WERI-Rb-1 (cell line): ENCODE results near the gene VSIG10.

Experiments
- DNase-seq: peaks from one replicate; pipeline ENCODE4 v3.0.0-alpha.2; 2020
- H3K27ac ChIP-seq: fragments of 250-450 bp; sonication (Bioruptor Pico); 2 replicates; pipeline ENCODE4 v1.5.1; 2020; ENCODE audit warnings: mild to moderate bottlenecking, moderate library complexity
- H3K27me3 ChIP-seq: fragments of 250-450 bp; sonication (Bioruptor Pico); 2 replicates; pipeline ENCODE4 v1.5.1; 2021; ENCODE audit warnings: mild to moderate bottlenecking, low read depth, moderate library complexity; ENCODE audit not compliant: insufficient read depth, severe bottlenecking
- H3K36me3 ChIP-seq: fragments of 250-450 bp; sonication (Bioruptor Pico); 2 replicates; pipeline ENCODE4 v1.5.1; 2020; ENCODE audit warnings: mild to moderate bottlenecking, moderate library complexity
- H3K4me3 ChIP-seq: 2 replicates; pipeline ENCODE4 v1.5.1; 2011; ENCODE audit warnings: low read depth, mild to moderate bottlenecking, control low read depth, low read length
- H3K9me3 ChIP-seq: fragments of 250-450 bp; sonication (Bioruptor Pico); 2 replicates; pipeline ENCODE4 v1.5.1; 2021; ENCODE audit warnings: mild to moderate bottlenecking, moderate library complexity; ENCODE audit not compliant: severe bottlenecking
- CTCF ChIP-seq: IDR thresholded peaks from 2 replicates; pipeline ENCODE4 v1.5.1; 2011; ENCODE audit warnings: low read depth, mild to moderate bottlenecking, control low read depth, inconsistent platforms, low read length

Gene VSIG10

GRCh38 chr12:118073768-118074167 is 30.0 kb downstream of the VSIG10 start:
- Histone ChIP-seq H3K4me3 (no peak overlapping the region), H3K27ac (no peak overlapping the region), H3K9me3 (peaks cover 6% of the 10 kb centered on the region), H3K27me3 (no peaks in the 10 kb centered on the region), H3K36me3 (peaks cover 15% of the 10 kb centered on the region)
- no peak for TF ChIP-seq CTCF
- DNase-seq, result no peak

GRCh38 chr12:118070650-118071049 is 33.2 kb downstream of the VSIG10 start:
- no peak overlapping the region for H3K4me3 ChIP-seq
- H3K27me3 ChIP-seq, result no peaks in the 10 kb centered on the region
- H3K36me3 ChIP-seq, result peaks cover 4% of the 10 kb centered on the region
- TF ChIP-seq CTCF, result no peak
- no peaks in the 10 kb centered on the region for H3K9me3 ChIP-seq
- H3K27ac ChIP-seq, result no peak overlapping the region
- no peak for DNase-seq

- H3K27ac ChIP-seq, result no peak overlapping the region
- no peaks in the 10 kb centered on the region for H3K9me3 ChIP-seq
- peaks cover 4% of the 10 kb centered on the region for H3K36me3 ChIP-seq
- H3K4me3 ChIP-seq, result no peak overlapping the region
- TF ChIP-seq CTCF, result no peak
- no peaks in the 10 kb centered on the region for H3K27me3 ChIP-seq
- DNase-seq, result no peak
These were observed 35.4 kb downstream of the VSIG10 start for GRCh38 chr12:118068445-118068844.

GRCh38 chr12:118065380-118065779 is 38.4 kb downstream of the VSIG10 start:
- no peaks in the 10 kb centered on the region for H3K27me3 ChIP-seq
- H3K27ac ChIP-seq, result no peak overlapping the region
- no peak for TF ChIP-seq CTCF
- no peak overlapping the region for H3K4me3 ChIP-seq
- DNase-seq, result no peak
- H3K36me3 ChIP-seq, result no peaks in the 10 kb centered on the region; the same call in 1 of the 2 replicates
- no peaks in the 10 kb centered on the region for H3K9me3 ChIP-seq

- Histone ChIP-seq H3K27me3 (no peaks in the 10 kb centered on the region), H3K27ac (no peak overlapping the region), H3K9me3 (no peaks in the 10 kb centered on the region), H3K36me3 (no peaks in the 10 kb centered on the region; the same call in 1 of the 2 replicates), H3K4me3 (no peak overlapping the region)
- DNase-seq, result peak; percentile 39
- TF ChIP-seq CTCF, result peak; percentile 46
These were observed 39.2 kb downstream of the VSIG10 start for GRCh38 chr12:118064608-118065007.
